Measurements from ENCODE around the gene TOR2A.

- no peak for TF ChIP-seq CTCF (IDR thresholded peaks at IDR 0.05; ENCODE audit: low read length)
- no peak for TF ChIP-seq EZH2 (optimal IDR thresholded peaks at IDR 0.05; ENCODE audit: low read depth, low read length)
- no peak for TF ChIP-seq EZH2phosphoT487 (IDR thresholded peaks at IDR 0.05; ENCODE audit: low read length)
Measured at GRCh38 chr9:127751269-127752054, 16.4 kb upstream of the TOR2A start.

Measured in MM.1S (cell line).